Heart left ventricle (tissue), 16 donors: ENCODE measurements around the gene ARL14EP. TPM values are rescaled to one million over a fixed set of nuclear protein-coding genes. Genes with fewer than 3 reads are reported as not detected.
A peak's percentile ranks its signal among the peaks of the same experiment; 100 is the strongest.

ENCODE experiments used
- ATAC-seq, 4 donors: fragments of 200-7000 bp; cut with Tn5 transposase; one replicate each; pipeline ENCODE4 v1.9.1; 2020 to 2022; ENCODE audit warnings: moderate library complexity in 4 of 4, mild to moderate bottlenecking in 3 of 4, moderate number of reproducible peaks in 1 of 4
- DNase-seq, 5 donors: peaks; one replicate each; pipeline ENCODE4 v3.0.0-alpha.2; 2020
- H3K27ac ChIP-seq, 12 donors: fragments of 200-600 bp; sonication (generic) in 4 of 12; one replicate each; pipeline versions ENCODE4 v1.5.0 to v1.8.0; 2016 to 2022; ENCODE audit warnings: mild to moderate bottlenecking in 2 of 12
- H3K27me3 ChIP-seq, 9 donors: fragments of 200-600 bp; sonication (generic) in 2 of 9; one replicate each; pipeline versions ENCODE4 v1.5.1 to v1.8.0; 2016 to 2022; ENCODE audit warnings: mild to moderate bottlenecking in 3 of 9
- H3K36me3 ChIP-seq, 9 donors: fragments of 200-600 bp; sonication (generic) in 2 of 9; one replicate each; pipeline versions ENCODE4 v1.5.0 to v1.8.0; 2018 to 2022; ENCODE audit warnings: mild to moderate bottlenecking in 2 of 9
- H3K4me1 ChIP-seq, 12 donors: fragments of 200-600 bp; sonication (generic) in 4 of 12; one replicate each; pipeline versions ENCODE4 v1.5.0 to v1.8.0; 2016 to 2022; ENCODE audit warnings: mild to moderate bottlenecking in 3 of 12
- H3K4me3 ChIP-seq, 12 donors: fragments of 200-600 bp; sonication (generic) in 4 of 12; one replicate each; pipeline versions ENCODE4 v1.5.0 to v1.8.0; 2017 to 2022; ENCODE audit warnings: mild to moderate bottlenecking in 9 of 12, moderate library complexity in 4 of 12
- H3K9me3 ChIP-seq, 12 donors: fragments of 200-600 bp; sonication (generic) in 4 of 12; one replicate each; pipeline versions ENCODE4 v1.5.0 to v1.8.0; 2016 to 2022; ENCODE audit warnings: mild to moderate bottlenecking in 1 of 12
- CTCF ChIP-seq, 12 donors: fragments of 200-600 bp; sonication (generic) in 4 of 12; IDR thresholded peaks; one replicate each; pipeline versions ENCODE4 v1.5.0 to v1.8.0; 2018 to 2022; ENCODE audit warnings: antibody characterized with exemption in 12 of 12, mild to moderate bottlenecking in 5 of 12
- POLR2A ChIP-seq, 2 donors: fragments of 450-650 bp; IDR thresholded peaks; one replicate each; pipeline ENCODE4 v1.6.1; 2017; ENCODE audit warnings: antibody characterized with exemption in 2 of 2, mild to moderate bottlenecking in 2 of 2, moderate library complexity in 2 of 2
- WGBS, 4 donors: extraction: QIAGEN DNeasy Blood & Tissue Kit in 2 of 4; methylation state at CpG; one replicate each; pipeline versions ENCODE4 v1.1.5 to v1.1.7; 2013 to 2018; 5-methylcytosine and 5-hydroxymethylcytosine counted together
- intact Hi-C, 10 donors: fragments of 100-400 bp; cut with DNase I; formaldehyde crosslinking; loops; one replicate each; pipeline versions ENCODE4 v1.11.1 to v1.14.2; 2022
- polyA plus RNA-seq, 2 donors: library from polyadenylated mRNA; stranded (reverse); fragments of 200-250 nt; gene quantifications; one replicate each; pipeline ENCODE4 v1.2.3, GENCODE V29; 2013
- total RNA-seq, 9 donors: library from RNA; depleted of rRNA in 2 of 9; stranded (reverse); fragments of >200 nt in 2 of 9; fragmentation: NEBNext Ultra II Directional in 3 of 9; extraction: Animal tissue kit (Norgen Biotek cat#: 25700) in 3 of 9; gene quantifications; one replicate each; pipeline versions ENCODE4 v1.1.0 to v1.2.4, GENCODE V29; 2016 to 2023
- donor health status: ischemic (EF 13 %, LVEDD 7.1; RV severe dilation, severe dysfunction).
- donor health status: healthy with polysubstance abuse.
- donor health status: DM: no; HTN: yes; CAD: no.
- donor health status: DM: no; HTN: no; CAD: no.
- donor health status: ischemic (EF 25% LVEDD 6.9; RV normal size, moderate dysfunction).
- donor health status: ischemic (EF 25% LVEDD 5.7; RV mildly dilated, moderate dysfunction).
- donor health status: healthy.
- donor health status: DM: yes; HTN: yes; CAD: no.
- donor health status: ischemic (EF 35%, LVEDD 5.7; RV mildly dilated, moderate dysfunction).
- donor health status: nonischemic (EF 11% LVEDD 7.7; RV severe dilation, severe dysfunction).
- donor health status: DM: yes; HTN: yes; CAD: no.
- donor health status: PGD.
- donor health status: ischemic (EF 29% LVEDD 5.4; RV normal size, mild dysfunction).
- donor health status: nonischemic (EF 23%, LVEDD 6.1; RV moderate dilation, normal function).

ARL14EP gene
- total and polyA plus RNA-seq, 11 donors, result 13.1 to 43.8 (median 30.1) TPM

- H3K4me3 ChIP-seq, result no peak overlapping the region
- DNase-seq, result no peak
- ATAC-seq, result no peak
- H3K4me1 ChIP-seq, result peaks cover 0 to 53% (median 25%) of the 10 kb centered on the region in 12 donors
- intact Hi-C loops, result loop anchor here in 3 of 10 donors (10.0 kb wide), 2 partner anchors 195 to 895 kb away; no protein-coding TSS in a partner anchor
- 72 to 81% (median 75%) methylated on average over 4 of the region's 4 CpGs for WGBS, 4 donors
- peaks cover 0 to 43% (median 34%) of the 10 kb centered on the region in 9 donors for H3K36me3 ChIP-seq
- no peaks in the 10 kb centered on the region for H3K27me3 ChIP-seq
- no peak for TF ChIP-seq CTCF (IDR thresholded peaks at IDR 0.05)
- TF ChIP-seq POLR2A (IDR thresholded peaks at IDR 0.05), result no peak
- H3K27ac ChIP-seq, result no peak overlapping the region
- H3K9me3 ChIP-seq, result no peaks in the 10 kb centered on the region
Measured at GRCh38 chr11:30329150-30329940, 6.4 kb downstream of the ARL14EP start.

GRCh38 chr11:30333405-30333804 lies 10.5 kb downstream of the ARL14EP start:
- intact Hi-C loops, result no loop called here
- 68 to 76% (median 72%) methylated on average over 3 of the region's 3 CpGs for WGBS, 4 donors
- ATAC-seq, result peak in 3 of 4 donors; percentile 37 to 55 (median 53)
- H3K27ac ChIP-seq, result no peak overlapping the region
- H3K36me3 ChIP-seq, result peaks cover 3 to 84% (median 75%) of the 10 kb centered on the region in 9 donors
- DNase-seq, result no peak
- H3K4me3 ChIP-seq, result no peak overlapping the region
- H3K4me1 ChIP-seq, result peaks cover 0 to 20% (median 2%) of the 10 kb centered on the region in 12 donors
- no peaks in the 10 kb centered on the region for H3K9me3 ChIP-seq
- no peaks in the 10 kb centered on the region for H3K27me3 ChIP-seq
- TF ChIP-seq POLR2A (IDR thresholded peaks at IDR 0.05), result no peak
- TF ChIP-seq CTCF (IDR thresholded peaks at IDR 0.05), result peak; percentile 17 to 53 (median 40)

GRCh38 chr11:30342736-30343166 lies 19.8 kb downstream of the ARL14EP start:
- peak overlapping the region in 1 of 12 donors; percentile 29 for H3K27ac ChIP-seq
- ATAC-seq, result peak in 2 of 4 donors; percentile 32 to 54
- no peak overlapping the region for H3K4me3 ChIP-seq
- H3K4me1 ChIP-seq, result peaks cover 0 to 4% (median 0%) of the 10 kb centered on the region in 12 donors
- H3K36me3 ChIP-seq, result peaks cover 0 to 34% (median 6%) of the 10 kb centered on the region in 9 donors
- WGBS, 4 donors, result 85 to 92% (median 89%) methylated on average over 1 of the region's 1 CpG
- TF ChIP-seq POLR2A (IDR thresholded peaks at IDR 0.05) (no peak), CTCF (IDR thresholded peaks at IDR 0.05) (no peak)
- intact Hi-C loops, result loop anchor here in 3 of 10 donors (2.0 to 5.0 kb wide), 3 partner anchors 514 to 575 kb away; no protein-coding TSS in a partner anchor
- H3K9me3 ChIP-seq, result no peaks in the 10 kb centered on the region
- DNase-seq, result no peak
- H3K27me3 ChIP-seq, result no peaks in the 10 kb centered on the region

GRCh38 chr11:30344085-30344484 lies 21.2 kb downstream of the ARL14EP start:
- Histone ChIP-seq H3K4me1 (peaks cover 0 to 4% (median 0%) of the 10 kb centered on the region in 12 donors), H3K27me3 (no peaks in the 10 kb centered on the region), H3K27ac (no peak overlapping the region), H3K4me3 (no peak overlapping the region), H3K9me3 (no peaks in the 10 kb centered on the region), H3K36me3 (peaks cover 0 to 21% (median 0%) of the 10 kb centered on the region in 9 donors)
- intact Hi-C loops, result loop anchor here in 4 of 10 donors (2.0 to 5.0 kb wide), 4 partner anchors 513 to 573 kb away; no protein-coding TSS in a partner anchor
- ATAC-seq, result no peak
- TF ChIP-seq CTCF (IDR thresholded peaks at IDR 0.05) (no peak), POLR2A (IDR thresholded peaks at IDR 0.05) (no peak)
- DNase-seq, result no peak
